HepG2 (cell line): ENCODE results near the gene SCART1. TPM values are rescaled to one million over a fixed set of nuclear protein-coding genes. Genes with fewer than 3 reads are reported as not detected.
A peak's percentile ranks its signal among the peaks of the same experiment; 100 is the strongest.

Experiments used
- ATAC-seq: fragments of 200-7000 bp; cut with Tn5 transposase; 3 replicates; pipeline ENCODE4 v1.9.1; 2020; ENCODE audit warnings: mild to moderate bottlenecking, moderate library complexity
- BruUV-seq: library from RNA; stranded (reverse); fragments of 400-500 nt; replicated peaks from 2 replicates; lab custom pipeline; 2021; lab: Mats Ljungman, UMichigan
- CTCF ChIA-PET: fragments of 300-600 bp; formaldehyde crosslinking; extraction: SDS; loops from one replicate; lab custom pipeline; 2021; ENCODE audit warnings: low total read pairs, inconsistent platforms, low intra/inter-chr PET ratio; lab: Yijun Ruan, JAX
- POLR2A ChIA-PET: fragments of 350-600 bp; sonication (Branson Sonifier 250); formaldehyde crosslinking; loops from one replicate; lab custom pipeline; 2020; ENCODE audit warnings: antibody characterized with exemption, inconsistent platforms; lab: Yijun Ruan, JAX
- DNase-seq: peaks from one replicate; pipeline ENCODE4 v3.0.0-alpha.2; 2015; ENCODE audit warnings: low spot score
- FAIRE-seq: peaks from 3 replicates; lab custom pipeline; 2011; peaks lifted over from hg19 to GRCh38; lab: Jason Lieb, UNC
- H2AFZ ChIP-seq: one replicate; pipeline ENCODE4 v1.6.1; 2011; ENCODE audit warnings: low read length, inconsistent platforms
- H3K27ac ChIP-seq: fragments of 300-600 bp; 3 replicates; pipeline ENCODE4 v1.8.0; 2011; ENCODE audit warnings: mixed run types, mild to moderate bottlenecking, mixed read lengths, low read length, inconsistent platforms; ENCODE audit not compliant: insufficient read depth; ENCODE audit errors: extremely low read length
- H3K27me3 ChIP-seq, 2 experiments: fragments of 200-600 bp in 1 of 2; 2 replicates in 1 of 2; 3 replicates in 1 of 2; pipeline versions ENCODE4 v1.6.0 to v1.8.0; 2011; ENCODE audit warnings: low read length in 2 of 2, mild to moderate bottlenecking in 2 of 2, moderate library complexity in 2 of 2, inconsistent platforms in 1 of 2; ENCODE audit not compliant: insufficient read depth in 2 of 2, control insufficient read depth in 1 of 2
- H3K36me3 ChIP-seq, 2 experiments: fragments of 200-600 bp in 1 of 2; replicated peaks in 1 of 2; 2 replicates in 1 of 2; 3 replicates in 1 of 2; pipeline versions ENCODE4 v1.5.1 to v1.8.0; 2011; ENCODE audit warnings: low read length in 2 of 2, inconsistent platforms in 1 of 2; ENCODE audit not compliant: insufficient read depth in 2 of 2, control insufficient read depth in 1 of 2
- H3K4me1 ChIP-seq: 2 replicates; pipeline ENCODE4 v1.5.1; 2012; ENCODE audit warnings: low read length, inconsistent platforms; ENCODE audit not compliant: insufficient read depth
- H3K4me2 ChIP-seq: 2 replicates; pipeline ENCODE4 v1.6.0; 2011; ENCODE audit warnings: low read depth, low read length, inconsistent platforms
- H3K4me3 ChIP-seq, 3 experiments: fragments of 200-600 bp in 1 of 3; sonication (generic), shearing (Covaris generic) in 1 of 3; replicated peaks in 1 of 3; 2 replicates each; pipeline ENCODE4 v1.5.1; 2011 to 2016; ENCODE audit warnings: low read length in 3 of 3, inconsistent platforms in 2 of 3, low read depth in 2 of 3, mild to moderate bottlenecking in 2 of 3, control low read depth in 1 of 3, mixed read lengths in 1 of 3; ENCODE audit not compliant: insufficient read depth in 1 of 3
- H3K79me2 ChIP-seq: one replicate; pipeline ENCODE4 v1.6.1; 2011; ENCODE audit warnings: low read length, inconsistent platforms; ENCODE audit not compliant: insufficient read depth
- H3K9ac ChIP-seq: 2 replicates; pipeline ENCODE4 v1.6.0; 2011; ENCODE audit warnings: mild to moderate bottlenecking, low read depth, low read length, inconsistent platforms; ENCODE audit not compliant: insufficient read depth
- H3K9me3 ChIP-seq: 2 replicates; pipeline ENCODE4 v1.5.1; 2012; ENCODE audit warnings: mild to moderate bottlenecking, low read length
- H4K20me1 ChIP-seq: 2 replicates; pipeline ENCODE4 v1.6.0; 2011; ENCODE audit warnings: inconsistent platforms, mild to moderate bottlenecking, low read length, moderate library complexity; ENCODE audit not compliant: insufficient read depth
- ATF5 ChIP-seq: sonication (generic); formaldehyde crosslinking; IDR thresholded peaks from 2 replicates; pipeline ENCODE4 v1.4.0; 2020; ENCODE audit warnings: mild to moderate bottlenecking, low read depth, missing genetic modification reagents
- FOXC1 ChIP-seq: sonication (generic); formaldehyde crosslinking; IDR thresholded peaks from 2 replicates; pipeline ENCODE4 v1.8.0; 2022; ENCODE audit warnings: mild to moderate bottlenecking, missing genetic modification reagents, borderline replicate concordance
- MBD4 ChIP-seq: IDR thresholded peaks from 2 replicates; pipeline ENCODE4 v1.6.1; 2012; ENCODE audit warnings: low read length, inconsistent platforms, borderline replicate concordance
- MNT ChIP-seq: fragments of 450-650 bp; IDR thresholded peaks from 2 replicates; pipeline ENCODE4 v1.6.1; 2016
- NFE2L1 ChIP-seq: sonication (generic); formaldehyde crosslinking; IDR thresholded peaks from 2 replicates; pipeline ENCODE4 v1.4.0; 2020; ENCODE audit warnings: missing genetic modification reagents, mild to moderate bottlenecking, borderline replicate concordance
- RAD51 ChIP-seq: fragments of 450-650 bp; IDR thresholded peaks from 2 replicates; pipeline ENCODE4 v1.6.1; 2016; ENCODE audit warnings: borderline replicate concordance
- SMAD1 ChIP-seq: sonication (generic); formaldehyde crosslinking; IDR thresholded peaks from 2 replicates; pipeline ENCODE4 v1.4.0; 2020; ENCODE audit warnings: missing genetic modification reagents, low read depth, mild to moderate bottlenecking, borderline replicate concordance
- STAG1 ChIP-seq: sonication (generic); formaldehyde crosslinking; IDR thresholded peaks from 2 replicates; pipeline ENCODE4 v1.4.0; 2020; ENCODE audit warnings: missing genetic modification reagents
- TOPORS ChIP-seq: sonication (generic); formaldehyde crosslinking; IDR thresholded peaks from 2 replicates; pipeline ENCODE4 v1.8.0; 2023; ENCODE audit warnings: mild to moderate bottlenecking, missing genetic modification reagents
- USF2 ChIP-seq, 2 experiments: sonication (generic) in 1 of 2; formaldehyde crosslinking in 1 of 2; IDR thresholded peaks; 2 replicates each; pipeline versions ENCODE4 v1.5.1 to v1.6.1; 2011 to 2020; ENCODE audit warnings: borderline replicate concordance in 1 of 2, low read depth in 1 of 2, low read length in 1 of 2, mild to moderate bottlenecking in 1 of 2, missing genetic modification reagents in 1 of 2, moderate library complexity in 1 of 2
- ZNF3 ChIP-seq: IDR thresholded peaks from 2 replicates; pipeline ENCODE4 v1.7.0; 2017; ENCODE audit warnings: inconsistent platforms
- WGBS: methylation state at CpG from one replicate; pipeline ENCODE4 v1.1.6; 2017; ENCODE audit warnings: low lambda C conversion rate; 5-methylcytosine and 5-hydroxymethylcytosine counted together
- in situ Hi-C: cut with HindIII; loops from 2 replicates; pipeline ENCODE4 v1.10.0; 2017; ENCODE audit warnings: low pct_unique_long_range_greater_than_20kb; ENCODE audit not compliant: extremely low pct_ligation_motif_present
- intact Hi-C: fragments of 100-400 bp; cut with micrococcal nuclease; formaldehyde crosslinking; loops from one replicate; pipeline ENCODE4 v1.10.0; 2022; ENCODE audit not compliant: unreplicated experiment
- polyA plus RNA-seq, 8 experiments: library from polyadenylated mRNA; depleted of rRNA in 3 of 8; stranded (reverse) in 7 of 8; unstranded in 1 of 8; fragments of >200 nt; fragmentation: Illumina TruSeq in 4 of 8; extraction: Trizol in 4 of 8; gene quantifications; 2 replicates each; pipeline versions ENCODE4 v1.2.1 to v1.2.3, GENCODE V29; 2011 to 2016; ENCODE audit warnings: low read depth in 4 of 8, missing spikeins in 1 of 8, mixed read lengths in 1 of 8; ENCODE audit not compliant: insufficient read depth in 1 of 8
- total RNA-seq, 5 experiments: library from RNA; depleted of rRNA; stranded (reverse); fragments of >200 nt; fragmentation: Illumina TruSeq; extraction: Trizol; gene quantifications; 2 replicates each; pipeline ENCODE4 v1.2.3, GENCODE V29; 2016; ENCODE audit warnings: low read depth in 1 of 5
- TF ChIP-seq, protein P1 (sequence below): IDR thresholded peaks from 2 replicates; pipeline ENCODE4 v1.6.1; 2016
- TF ChIP-seq, protein P2 (sequence below): IDR thresholded peaks from 2 replicates; pipeline ENCODE4 v1.6.1; 2012; ENCODE audit warnings: inconsistent platforms
- TF ChIP-seq, protein P3 (sequence below): sonication (generic); formaldehyde crosslinking; IDR thresholded peaks from 2 replicates; pipeline ENCODE4 v1.5.0; 2020; ENCODE audit warnings: mild to moderate bottlenecking, missing genetic modification reagents, moderate library complexity

Gene SCART1
- total and polyA plus RNA-seq, 2 of the 13 experiments (the other 11 are each of a cell fraction or from before 2014, with no cell fraction given): 0.46 to 1.1 TPM

GRCh38 chr10:133438711-133439273, 15.0 kb upstream of the SCART1 start:
- H4K20me1 ChIP-seq: no peaks in the 10 kb centered on the region
- H3K4me3 ChIP-seq: no peak overlapping the region
- no TSS peak for BruUV-seq
- no peaks in the 10 kb centered on the region for H3K9me3 ChIP-seq
- no peaks in the 10 kb centered on the region for H3K27me3 ChIP-seq
- FAIRE-seq (peak; percentile 59), DNase-seq (peak; percentile 17), ATAC-seq (peak; percentile 54)
- no peak overlapping the region for H2AFZ ChIP-seq
- WGBS: 23% methylated on average over 10 of the region's 11 CpGs
- H3K27ac ChIP-seq: no peak overlapping the region
- in situ Hi-C loops: no loop called here
- CTCF ChIA-PET: interaction anchor here (0.8 to 2.7 kb wide), 3 partner anchors 59 to 170 kb away, joined by 3 to 10 read pairs (median 4); no protein-coding TSS in a partner anchor
- H3K79me2 ChIP-seq: no peaks in the 10 kb centered on the region
- intact Hi-C loops: loop anchor here (2.0 kb wide), 1 partner anchor 170 kb away; no protein-coding TSS in a partner anchor
- POLR2A ChIA-PET: no interaction called here
- H3K36me3 ChIP-seq: no peaks in the 10 kb centered on the region
- H3K9ac ChIP-seq: no peak overlapping the region
- H3K4me2 ChIP-seq: no peak overlapping the region
- H3K4me1 ChIP-seq: no peaks in the 10 kb centered on the region
- TF ChIP-seq SMAD1 (CRISPR knock-in tag) (no peak), ATF5 (no peak), RAD51 (peak; percentile 80), MNT (peak; percentile 52), STAG1 (peak; percentile 43), USF2 (IDR thresholded peaks at IDR 0.05; ENCODE audit: low read depth, low read length) (peak; percentile 83), USF2 (CRISPR knock-in tag; IDR thresholded peaks at IDR 0.05; ENCODE audit: borderline replicate concordance) (peak; percentile 81; the same call in 1 of the 2 replicates), MBD4 (no peak), TOPORS (no peak), FOXC1 (CRISPR knock-in tag) (no peak), ZNF3 (CRISPR knock-in tag) (no peak), NFE2L1 (CRISPR knock-in tag) (no peak)
- TF ChIP-seq, protein P1, sequence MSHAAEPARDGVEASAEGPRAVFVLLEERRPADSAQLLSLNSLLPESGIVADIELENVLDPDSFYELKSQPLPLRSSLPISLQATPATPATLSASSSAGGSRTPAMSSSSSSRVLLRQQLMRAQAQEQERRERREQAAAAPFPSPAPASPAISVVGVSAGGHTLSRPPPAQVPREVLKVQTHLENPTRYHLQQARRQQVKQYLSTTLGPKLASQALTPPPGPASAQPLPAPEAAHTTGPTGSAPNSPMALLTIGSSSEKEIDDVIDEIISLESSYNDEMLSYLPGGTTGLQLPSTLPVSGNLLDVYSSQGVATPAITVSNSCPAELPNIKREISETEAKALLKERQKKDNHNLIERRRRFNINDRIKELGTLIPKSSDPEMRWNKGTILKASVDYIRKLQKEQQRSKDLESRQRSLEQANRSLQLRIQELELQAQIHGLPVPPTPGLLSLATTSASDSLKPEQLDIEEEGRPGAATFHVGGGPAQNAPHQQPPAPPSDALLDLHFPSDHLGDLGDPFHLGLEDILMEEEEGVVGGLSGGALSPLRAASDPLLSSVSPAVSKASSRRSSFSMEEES: 0 out of 2 replicates have a peak, but pooled peaks have one; percentile 29
- TF ChIP-seq, protein P2, sequence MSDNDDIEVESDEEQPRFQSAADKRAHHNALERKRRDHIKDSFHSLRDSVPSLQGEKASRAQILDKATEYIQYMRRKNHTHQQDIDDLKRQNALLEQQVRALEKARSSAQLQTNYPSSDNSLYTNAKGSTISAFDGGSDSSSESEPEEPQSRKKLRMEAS: 0 out of 2 replicates have a peak, but pooled peaks have one; percentile 14
- TF ChIP-seq, protein P3, sequence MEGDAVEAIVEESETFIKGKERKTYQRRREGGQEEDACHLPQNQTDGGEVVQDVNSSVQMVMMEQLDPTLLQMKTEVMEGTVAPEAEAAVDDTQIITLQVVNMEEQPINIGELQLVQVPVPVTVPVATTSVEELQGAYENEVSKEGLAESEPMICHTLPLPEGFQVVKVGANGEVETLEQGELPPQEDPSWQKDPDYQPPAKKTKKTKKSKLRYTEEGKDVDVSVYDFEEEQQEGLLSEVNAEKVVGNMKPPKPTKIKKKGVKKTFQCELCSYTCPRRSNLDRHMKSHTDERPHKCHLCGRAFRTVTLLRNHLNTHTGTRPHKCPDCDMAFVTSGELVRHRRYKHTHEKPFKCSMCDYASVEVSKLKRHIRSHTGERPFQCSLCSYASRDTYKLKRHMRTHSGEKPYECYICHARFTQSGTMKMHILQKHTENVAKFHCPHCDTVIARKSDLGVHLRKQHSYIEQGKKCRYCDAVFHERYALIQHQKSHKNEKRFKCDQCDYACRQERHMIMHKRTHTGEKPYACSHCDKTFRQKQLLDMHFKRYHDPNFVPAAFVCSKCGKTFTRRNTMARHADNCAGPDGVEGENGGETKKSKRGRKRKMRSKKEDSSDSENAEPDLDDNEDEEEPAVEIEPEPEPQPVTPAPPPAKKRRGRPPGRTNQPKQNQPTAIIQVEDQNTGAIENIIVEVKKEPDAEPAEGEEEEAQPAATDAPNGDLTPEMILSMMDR: peak; percentile 73
